GM06990 (cell line): ENCODE data around the gene HS3ST2.

Experiments
- DNase-seq: peaks from one replicate; pipeline ENCODE4 v3.0.0-alpha.2; 2011; ENCODE audit not compliant: insufficient read length; ENCODE audit errors: extremely low read depth
- H3K27me3 ChIP-seq: replicated peaks from 2 replicates; pipeline ENCODE4 v1.6.0; 2011; ENCODE audit warnings: low read length; ENCODE audit not compliant: control insufficient read depth, insufficient read depth
- H3K36me3 ChIP-seq: 2 replicates; pipeline ENCODE4 v1.5.1; 2011; ENCODE audit warnings: low read length; ENCODE audit not compliant: control insufficient read depth, insufficient read depth
- H3K4me3 ChIP-seq: replicated peaks from 2 replicates; pipeline ENCODE4 v1.5.1; 2011; ENCODE audit warnings: low read depth, mild to moderate bottlenecking, control low read depth, low read length
- CTCF ChIP-seq: IDR thresholded peaks from 2 replicates; pipeline ENCODE4 v1.5.1; 2011; ENCODE audit warnings: low read length, control low read depth, mild to moderate bottlenecking, inconsistent platforms; ENCODE audit not compliant: insufficient read depth, poor library complexity, severe bottlenecking

The HS3ST2 gene

DNA sequence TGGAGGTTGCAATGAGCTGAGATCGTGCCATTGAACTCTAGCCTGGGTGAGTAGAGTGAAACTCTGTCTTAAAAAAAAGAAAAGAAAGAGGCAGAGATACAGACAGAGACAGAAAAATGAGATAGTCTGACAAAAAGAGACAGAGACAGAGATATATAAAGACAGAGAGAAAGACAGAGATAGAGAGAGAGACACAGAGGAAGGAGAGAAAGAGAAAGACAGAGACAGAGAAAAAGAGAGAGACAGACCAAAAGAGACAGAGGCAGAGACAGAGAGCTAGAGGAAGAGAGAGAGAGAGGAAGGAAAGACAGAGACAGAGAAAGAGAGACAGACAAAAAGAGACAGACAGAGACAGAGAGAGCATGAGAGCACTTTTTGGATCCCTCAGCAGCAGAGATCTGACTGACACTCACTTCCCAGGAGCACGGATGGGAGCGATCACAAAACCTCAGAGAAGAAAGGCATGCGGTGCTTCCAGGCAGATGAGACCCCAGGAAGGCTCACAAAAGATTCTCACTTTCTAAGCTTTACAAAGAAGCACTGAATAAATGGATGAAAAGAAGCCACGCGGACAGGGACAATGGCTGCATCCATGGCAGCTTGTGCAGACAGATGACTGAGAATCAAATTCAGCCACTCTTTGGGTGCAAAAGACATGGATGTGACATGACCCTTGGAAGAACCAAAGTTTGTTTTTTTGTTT lies 38.6 kb upstream of the HS3ST2 start:
- Histone ChIP-seq H3K4me3 (no peak overlapping the region), H3K36me3 (no peaks in the 10 kb centered on the region), H3K27me3 (no peaks in the 10 kb centered on the region)
- TF ChIP-seq CTCF = no peak
- DNase-seq = no peak

DNA sequence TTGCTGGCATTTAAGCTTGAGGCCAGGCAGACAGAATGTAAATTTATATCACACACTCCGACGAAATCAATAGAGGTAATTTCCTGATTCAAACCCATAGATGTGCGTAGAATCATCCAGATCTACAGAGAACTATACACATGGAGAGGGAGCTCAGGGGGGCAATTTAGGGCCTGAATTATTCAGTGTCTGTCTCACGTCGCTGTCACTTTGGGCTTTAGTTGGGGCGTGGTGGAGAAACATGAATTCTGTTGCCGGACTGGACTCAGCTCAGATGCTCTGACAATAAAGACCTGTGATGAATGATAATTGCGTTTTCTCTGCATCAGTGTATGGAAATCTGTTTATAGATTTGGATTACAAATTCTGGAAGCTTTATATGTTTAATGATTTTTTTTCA lies 32.5 kb upstream of the HS3ST2 start:
- no peaks in the 10 kb centered on the region for H3K36me3 ChIP-seq
- no peak for TF ChIP-seq CTCF
- no peak for DNase-seq
- no peak overlapping the region for H3K4me3 ChIP-seq
- H3K27me3 ChIP-seq = no peaks in the 10 kb centered on the region

DNA sequence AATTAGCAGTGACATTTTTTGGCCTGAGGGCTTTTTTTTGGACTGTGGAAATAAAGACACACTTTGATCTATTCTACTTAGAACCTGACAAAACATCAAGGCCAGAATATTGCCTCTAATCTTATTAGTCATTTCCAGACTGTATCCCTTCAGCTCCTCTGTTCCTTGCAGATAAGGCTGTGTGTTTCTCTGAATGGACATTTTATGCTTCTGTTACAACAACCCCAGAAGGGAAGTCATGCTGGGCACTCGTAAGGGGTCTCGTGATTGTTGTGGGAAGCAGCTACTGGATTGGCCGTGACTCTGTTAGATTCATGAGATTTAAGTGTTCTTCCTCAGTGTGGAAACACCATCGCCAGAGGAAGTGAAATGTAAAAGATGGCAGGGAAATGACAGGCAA lies 31.6 kb upstream of the HS3ST2 start:
- Histone ChIP-seq H3K36me3 (no peaks in the 10 kb centered on the region), H3K4me3 (no peak overlapping the region), H3K27me3 (no peaks in the 10 kb centered on the region)
- no peak for DNase-seq
- TF ChIP-seq CTCF = no peak

GRCh38 chr16:22784690-22785214 lies 29.2 kb upstream of the HS3ST2 start:
- Histone ChIP-seq H3K4me3 (no peak overlapping the region), H3K27me3 (no peaks in the 10 kb centered on the region), H3K36me3 (no peaks in the 10 kb centered on the region)
- DNase-seq = no peak
- no peak for TF ChIP-seq CTCF

- Histone ChIP-seq H3K4me3 (no peak overlapping the region), H3K36me3 (no peaks in the 10 kb centered on the region), H3K27me3 (no peaks in the 10 kb centered on the region)
- DNase-seq = no peak
- TF ChIP-seq CTCF = no peak
These were observed 28.4 kb upstream of the HS3ST2 start for GRCh38 chr16:22785552-22785951.

DNA sequence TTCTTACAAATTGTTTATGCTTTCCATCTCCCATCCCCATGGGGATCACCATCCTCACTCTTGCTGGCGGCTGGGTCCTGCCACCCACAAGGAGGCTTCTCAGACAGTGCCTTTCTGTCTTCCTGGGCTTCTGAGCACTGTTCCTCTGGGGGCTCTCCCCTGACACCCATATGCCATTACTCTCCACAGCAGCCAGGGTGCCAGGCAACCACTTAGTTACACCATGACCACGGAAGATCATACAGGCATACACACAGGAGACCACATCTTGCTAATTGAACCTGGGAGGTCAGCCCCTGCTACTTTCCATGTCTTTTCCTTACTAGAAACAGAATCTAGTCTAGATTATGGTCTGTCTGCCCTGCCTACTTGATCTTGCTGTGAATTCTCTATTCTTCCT lies 27.7 kb upstream of the HS3ST2 start:
- Histone ChIP-seq H3K36me3 (no peaks in the 10 kb centered on the region), H3K27me3 (no peaks in the 10 kb centered on the region), H3K4me3 (no peak overlapping the region)
- no peak for DNase-seq
- TF ChIP-seq CTCF = no peak
